ENCODE measurements around the gene KLHL17.
"Not testable (repeated sequence)": the region's sequence is repeated elsewhere in the genome, so short reads cannot be mapped to it uniquely, and the experiment has no call there.

Gene KLHL17

GRCh38 chr1:937521-937920 lies 22.9 kb upstream of the KLHL17 start:
- no peak for DNase-seq

- no peak for DNase-seq
Measured at GRCh38 chr1:938088-938683, 22.2 kb upstream of the KLHL17 start.

- no peak for DNase-seq
Measured at GRCh38 chr1:938711-939489, 21.5 kb upstream of the KLHL17 start.

GRCh38 chr1:939511-940106 lies 20.8 kb upstream of the KLHL17 start:
- DNase-seq = no peak

GRCh38 chr1:940107-941014 lies 20.0 kb upstream of the KLHL17 start:
- peak in 1 of 2 donors; percentile 40 for DNase-seq

GRCh38 chr1:941015-941587 lies 19.3 kb upstream of the KLHL17 start:
- DNase-seq = no peak

- peak in 1 of 2 donors; percentile 22 for DNase-seq
Measured at GRCh38 chr1:941588-942383, 18.6 kb upstream of the KLHL17 start.

GRCh38 chr1:942411-942821 lies 18.0 kb upstream of the KLHL17 start:
- DNase-seq = no peak

- DNase-seq = no peak
Measured at GRCh38 chr1:942864-943533, 17.4 kb upstream of the KLHL17 start.

GRCh38 chr1:943545-944340 lies 16.6 kb upstream of the KLHL17 start:
- no peak for DNase-seq

GRCh38 chr1:944341-945325 lies 15.8 kb upstream of the KLHL17 start:
- DNase-seq = no peak

GRCh38 chr1:945688-946556 lies 14.5 kb upstream of the KLHL17 start:
- no peak for DNase-seq

- not testable (repeated sequence) for DNase-seq
Measured at GRCh38 chr1:946811-947210, 13.6 kb upstream of the KLHL17 start.

GRCh38 chr1:947958-948357 lies 12.4 kb upstream of the KLHL17 start:
- no peak for DNase-seq

GRCh38 chr1:950268-950667 lies 10.1 kb upstream of the KLHL17 start:
- DNase-seq = no peak

GRCh38 chr1:950881-951280 lies 9.5 kb upstream of the KLHL17 start:
- no peak for DNase-seq

- no peak for DNase-seq
Measured at GRCh38 chr1:951364-951763, 9.0 kb upstream of the KLHL17 start.

GRCh38 chr1:952201-952600 lies 8.2 kb upstream of the KLHL17 start:
- DNase-seq = no peak

Measured in CD4-positive, alpha-beta T cell treated with Interferon alpha-2 for 1 hour (primary cell).